ENCODE data around the gene CCDC154.

DNA sequence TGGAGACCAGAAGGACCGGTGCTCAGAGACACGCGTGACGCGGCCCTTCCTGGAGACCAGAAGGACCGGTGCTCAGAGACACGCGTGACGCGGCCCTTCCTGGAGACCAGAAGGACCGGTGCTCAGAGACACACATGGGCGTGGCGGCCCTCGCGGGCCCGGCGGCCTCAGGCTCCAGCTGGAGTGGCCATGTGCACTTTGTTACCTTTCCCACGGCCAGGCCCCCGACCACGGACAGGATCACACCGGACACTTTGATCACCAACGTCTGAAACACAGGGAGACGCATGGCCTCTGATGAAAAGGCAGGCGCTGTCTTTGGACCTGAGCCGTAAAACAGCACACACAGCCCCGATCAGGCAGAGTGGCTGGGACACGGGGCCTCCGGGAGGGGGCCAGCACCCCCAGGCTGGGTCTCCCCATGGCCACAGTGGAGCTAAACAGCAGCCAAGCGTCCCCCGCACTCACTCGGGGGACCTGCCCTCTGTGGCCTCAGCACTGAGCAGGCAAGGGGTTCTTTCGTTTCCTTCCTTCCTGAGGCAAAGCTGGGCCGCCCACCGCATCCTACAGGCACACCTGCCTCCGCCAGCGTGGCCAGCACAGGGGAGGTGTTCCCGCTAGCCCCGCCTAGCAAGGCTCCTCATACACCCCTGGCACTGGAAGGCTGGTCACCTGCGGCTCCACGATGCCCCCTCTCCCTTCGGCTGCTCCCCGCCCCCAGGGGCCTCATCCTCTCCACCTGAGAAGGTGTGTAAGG is 13.3 kb upstream of the CCDC154 start:
- TF ChIP-seq FOXA1 (IDR thresholded peaks at IDR 0.05) (no peak), BHLHE40 (IDR thresholded peaks at IDR 0.05; ENCODE audit: borderline replicate concordance) (no peak), FOXK2 (IDR thresholded peaks at IDR 0.05) (no peak), SUZ12 (IDR thresholded peaks at IDR 0.05) (no peak), SP1 (IDR thresholded peaks at IDR 0.05) (no peak), LEF1 (IDR thresholded peaks at IDR 0.05; ENCODE audit: borderline replicate concordance) (no peak)

Data from HEK293T (cell line).